ENCODE data around the gene MRPS15. TPM values are rescaled to one million over a fixed set of nuclear protein-coding genes. Genes with fewer than 3 reads are reported as not detected.

MRPS15 gene
- total RNA-seq, 2 experiments from 2014 or later = 120 to 129 TPM

DNA sequence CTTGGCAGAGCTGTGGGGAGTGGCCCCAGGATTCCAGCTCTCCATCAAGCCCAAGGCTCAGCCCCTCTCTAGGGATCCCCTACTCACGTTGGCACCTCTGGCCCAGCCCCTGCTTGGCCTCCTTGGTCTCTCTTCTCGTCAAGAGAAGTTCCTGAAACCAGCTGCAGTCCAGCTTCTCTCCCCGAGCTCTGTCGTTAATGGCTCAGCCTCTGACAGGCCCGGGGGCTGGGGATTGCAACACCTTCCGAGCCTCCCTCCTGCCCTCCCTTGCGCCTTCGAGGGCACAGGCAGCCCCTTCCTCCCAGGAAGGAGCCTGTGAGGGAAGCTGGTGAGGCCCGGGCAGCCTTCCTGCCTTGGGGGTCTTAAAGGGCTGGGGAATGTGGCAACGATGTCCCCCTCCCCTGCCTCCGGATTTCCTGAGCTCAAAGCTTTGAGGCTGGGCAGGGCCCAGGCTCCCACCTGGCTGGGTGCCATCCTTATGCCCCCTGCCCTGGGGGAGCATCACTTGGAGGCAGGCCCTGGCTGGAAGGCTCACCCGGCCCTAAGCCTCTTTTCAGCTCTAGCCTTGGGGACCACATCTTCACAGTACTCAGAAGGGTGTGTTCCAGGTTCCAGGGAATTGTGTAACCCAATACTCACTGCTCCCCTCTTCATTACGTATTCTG is 18.7 kb upstream of the MRPS15 start, which contains the start of gene CSF3R:
Gene CSF3R (minus strand): TSS at position 190 of the 665 bp plus-strand sequence. CDS start 3,417 bp downstream, outside the sequence.
- intact Hi-C loops (cut with micrococcal nuclease) = no loop called here
- Mint-ChIP-seq H3K27ac (no peak within 1 kb of the TSS), H3K4me3 (no peak within 1 kb of the TSS), H3K4me1 (ENCODE audit: low read depth) (peaks cover 9% of the 10 kb centered on the region), H3K36me3 (ENCODE audit: low read depth) (no peaks in the 10 kb centered on the region), H3K9me3 (no peaks in the 10 kb centered on the region), H3K27me3 (peaks cover 2% of the 10 kb centered on the region)
- ChIA-PET POLR2A (no interaction called here), CTCF (interaction anchor here (1.7 kb wide), 1 partner anchor 34 kb away, joined by 4 read pairs; no protein-coding TSS in a partner anchor)
- ATAC-seq = no peak
- DNase-seq = no peak
- TF ChIP-seq, protein P1, sequence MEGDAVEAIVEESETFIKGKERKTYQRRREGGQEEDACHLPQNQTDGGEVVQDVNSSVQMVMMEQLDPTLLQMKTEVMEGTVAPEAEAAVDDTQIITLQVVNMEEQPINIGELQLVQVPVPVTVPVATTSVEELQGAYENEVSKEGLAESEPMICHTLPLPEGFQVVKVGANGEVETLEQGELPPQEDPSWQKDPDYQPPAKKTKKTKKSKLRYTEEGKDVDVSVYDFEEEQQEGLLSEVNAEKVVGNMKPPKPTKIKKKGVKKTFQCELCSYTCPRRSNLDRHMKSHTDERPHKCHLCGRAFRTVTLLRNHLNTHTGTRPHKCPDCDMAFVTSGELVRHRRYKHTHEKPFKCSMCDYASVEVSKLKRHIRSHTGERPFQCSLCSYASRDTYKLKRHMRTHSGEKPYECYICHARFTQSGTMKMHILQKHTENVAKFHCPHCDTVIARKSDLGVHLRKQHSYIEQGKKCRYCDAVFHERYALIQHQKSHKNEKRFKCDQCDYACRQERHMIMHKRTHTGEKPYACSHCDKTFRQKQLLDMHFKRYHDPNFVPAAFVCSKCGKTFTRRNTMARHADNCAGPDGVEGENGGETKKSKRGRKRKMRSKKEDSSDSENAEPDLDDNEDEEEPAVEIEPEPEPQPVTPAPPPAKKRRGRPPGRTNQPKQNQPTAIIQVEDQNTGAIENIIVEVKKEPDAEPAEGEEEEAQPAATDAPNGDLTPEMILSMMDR (IDR thresholded peaks at IDR 0.05) = no peak

DNA sequence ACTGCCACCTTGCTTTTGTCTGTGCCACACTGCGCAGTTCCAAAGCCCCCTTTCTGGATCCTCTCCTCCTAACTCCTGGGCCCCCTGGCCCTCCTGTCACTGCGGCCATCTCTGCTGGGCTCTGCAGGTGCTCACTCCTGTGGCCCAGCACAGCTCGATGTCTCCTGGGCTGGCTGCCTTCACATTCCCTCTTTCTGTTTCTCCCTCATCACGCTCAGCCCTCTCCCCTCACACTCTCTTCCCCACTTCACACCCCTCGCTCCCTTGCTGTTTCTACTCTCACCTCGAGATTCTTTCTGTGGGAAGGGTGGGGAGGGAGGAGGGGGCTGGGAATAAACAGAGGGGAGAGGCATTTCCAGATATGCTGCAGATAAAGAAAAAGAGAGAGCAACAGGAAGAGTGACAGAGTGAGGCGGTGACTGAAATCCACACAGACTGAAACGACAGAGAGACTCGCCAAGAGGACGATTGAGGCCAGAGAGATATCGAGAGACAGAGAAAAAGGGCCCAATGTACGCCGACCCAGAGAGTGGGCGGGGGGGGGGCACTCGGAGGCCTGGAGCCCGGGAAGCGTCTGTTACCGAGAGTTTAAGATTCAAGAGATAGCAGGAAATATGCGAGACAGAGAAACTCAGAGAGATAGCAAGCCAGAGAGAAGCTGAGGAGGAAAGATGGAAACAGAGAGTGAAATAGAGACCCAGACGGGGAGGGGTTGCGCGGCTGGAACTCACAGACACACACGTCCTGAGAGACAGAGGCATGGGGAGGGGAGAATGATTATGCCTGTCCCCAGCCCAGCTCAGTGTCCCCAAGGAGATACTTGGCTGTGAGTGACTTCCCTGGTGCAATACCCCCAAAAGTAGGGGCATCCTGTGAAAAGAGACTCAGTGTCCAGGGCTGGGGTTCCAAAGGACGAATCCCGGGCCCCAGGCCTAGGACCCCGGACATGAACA is 17.9 kb upstream of the MRPS15 start:
- intact Hi-C loops (cut with micrococcal nuclease) = no loop called here
- POLR2A ChIA-PET = no interaction called here
- Mint-ChIP-seq H3K9me3 (no peaks in the 10 kb centered on the region), H3K4me1 (ENCODE audit: low read depth) (peaks cover 9% of the 10 kb centered on the region), H3K27ac (no peak overlapping the region), H3K27me3 (peaks cover 2% of the 10 kb centered on the region), H3K4me3 (no peak overlapping the region), H3K36me3 (ENCODE audit: low read depth) (no peaks in the 10 kb centered on the region)
- ATAC-seq (no peak), DNase-seq (peak; percentile 15)
- TF ChIP-seq, protein P1 (IDR thresholded peaks at IDR 0.05) = no peak
- CTCF ChIA-PET = interaction anchor here (1.7 kb wide), 1 partner anchor 34 kb away, joined by 4 read pairs; no protein-coding TSS in a partner anchor

DNA sequence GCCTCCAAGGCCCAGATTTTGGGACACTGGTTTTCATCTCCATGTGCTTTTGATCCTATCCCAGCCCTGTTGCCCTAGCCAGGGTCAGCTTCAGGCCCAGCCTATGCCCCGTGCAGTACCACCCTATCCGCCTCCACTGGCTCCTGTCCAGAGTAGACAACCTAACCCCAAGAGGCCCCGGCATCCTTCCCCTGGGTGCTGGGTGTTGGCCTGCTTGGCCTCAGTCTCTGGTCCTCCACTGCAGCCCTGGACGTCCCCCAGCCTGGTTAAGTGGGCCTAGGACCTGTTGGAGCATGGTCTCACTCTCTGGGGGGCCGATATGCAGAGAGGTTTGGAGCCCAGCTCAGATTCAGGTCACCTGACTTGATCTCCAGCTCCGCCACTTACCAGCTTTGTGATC is 16.9 kb upstream of the MRPS15 start:
- POLR2A ChIA-PET = no interaction called here
- Mint-ChIP-seq H3K4me3 (no peak overlapping the region), H3K9me3 (no peaks in the 10 kb centered on the region)

DNA sequence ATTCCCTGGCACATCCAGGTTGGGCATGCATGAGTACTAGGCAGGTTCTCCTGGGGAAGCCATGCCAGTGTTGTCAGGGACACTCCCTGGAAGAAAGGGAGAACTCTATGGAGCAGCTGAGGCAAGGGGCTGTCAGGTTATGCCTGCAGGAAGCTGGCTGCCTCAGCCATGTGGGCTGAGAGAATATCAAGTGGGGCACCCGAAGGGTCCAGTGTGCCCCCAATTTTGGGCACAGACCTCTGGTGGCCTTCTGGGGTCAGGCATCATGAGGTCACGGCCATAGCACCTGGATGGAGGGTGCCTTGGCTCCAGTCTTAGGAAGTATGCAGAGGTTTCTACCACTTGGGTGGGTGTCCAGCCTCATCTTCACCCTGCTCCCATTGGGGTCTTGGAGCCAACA is 16.0 kb upstream of the MRPS15 start:
- peaks cover 9% of the 10 kb centered on the region for H3K4me1 Mint-ChIP-seq (ENCODE audit: low read depth)
- H3K4me3 Mint-ChIP-seq = no peak overlapping the region
- no peaks in the 10 kb centered on the region for H3K9me3 Mint-ChIP-seq
- H3K27ac Mint-ChIP-seq = no peak overlapping the region
- intact Hi-C loops (cut with micrococcal nuclease) = no loop called here
- peaks cover 2% of the 10 kb centered on the region for H3K27me3 Mint-ChIP-seq
- DNase-seq (no peak), ATAC-seq (no peak)
- H3K36me3 Mint-ChIP-seq (ENCODE audit: low read depth) = no peaks in the 10 kb centered on the region
- ChIA-PET CTCF (no interaction called here), POLR2A (no interaction called here)
- TF ChIP-seq, protein P1 (IDR thresholded peaks at IDR 0.05) = no peak

More for the DNA sequence above, 16.9 kb upstream of the MRPS15 start:
- TF ChIP-seq, protein P1 (IDR thresholded peaks at IDR 0.05) = no peak
- Mint-ChIP-seq H3K36me3 (ENCODE audit: low read depth) (no peaks in the 10 kb centered on the region), H3K27ac (no peak overlapping the region), H3K4me1 (ENCODE audit: low read depth) (peaks cover 9% of the 10 kb centered on the region), H3K27me3 (peaks cover 2% of the 10 kb centered on the region)
- intact Hi-C loops (cut with micrococcal nuclease) = no loop called here
- CTCF ChIA-PET = no interaction called here
- no peak for ATAC-seq
- DNase-seq = no peak

Data from activated CD8-positive, alpha-beta T cell treated with anti-CD3 and anti-CD28 coated beads for 36 hours (primary cell).